ENCODE results near the gene CACNB2. TPM values are rescaled to one million over a fixed set of nuclear protein-coding genes. Genes with fewer than 3 reads are reported as not detected.
A peak's percentile ranks its signal among the peaks of the same experiment; 100 is the strongest.

The CACNB2 gene
- total RNA-seq, 1 donor from 2014 or later, result 7.6 TPM

DNA sequence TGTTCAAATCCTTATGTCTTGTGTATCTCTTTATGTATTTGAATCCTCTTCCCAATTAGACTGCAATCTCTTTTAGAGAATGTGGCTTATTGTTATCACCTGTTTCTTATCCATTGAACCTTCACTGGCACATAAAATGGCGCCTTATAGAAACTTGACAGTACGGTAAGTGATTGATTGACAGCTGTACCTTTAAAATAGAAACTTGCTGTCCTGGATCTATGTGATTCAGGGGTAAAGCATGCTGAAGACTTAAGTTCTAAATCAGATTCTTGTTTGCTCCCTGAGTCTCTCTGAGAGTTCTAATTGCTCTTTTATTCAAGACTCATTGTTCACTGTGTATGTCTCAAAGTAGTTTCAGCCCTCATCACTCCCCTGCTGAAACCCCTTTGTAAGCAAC, 91.3 kb downstream of the CACNB2 start:
- Mint-ChIP-seq H3K36me3 (no peaks in the 10 kb centered on the region), H3K27ac (no peak overlapping the region), H3K9me3 (peaks cover 3% of the 10 kb centered on the region), H3K4me3 (no peak overlapping the region), H3K4me1 (ENCODE audit: unreplicated experiment) (no peaks in the 10 kb centered on the region), H3K27me3 (peaks cover 6% of the 10 kb centered on the region)
- TF ChIP-seq CTCF (conservative IDR thresholded peaks at IDR 0.05), result no peak
- no peak for DNase-seq (ENCODE audit: extremely low spot score, unreplicated experiment)

- no peak overlapping the region for H3K27ac Mint-ChIP-seq
- no peaks in the 10 kb centered on the region for H3K36me3 Mint-ChIP-seq
- peak; percentile 57 for TF ChIP-seq CTCF (conservative IDR thresholded peaks at IDR 0.05)
- H3K9me3 Mint-ChIP-seq, result peaks cover 3% of the 10 kb centered on the region
- H3K27me3 Mint-ChIP-seq, result peaks cover 11% of the 10 kb centered on the region
- no peak overlapping the region for H3K4me3 Mint-ChIP-seq
- DNase-seq (ENCODE audit: extremely low spot score, unreplicated experiment), result no peak
- H3K4me1 Mint-ChIP-seq (ENCODE audit: unreplicated experiment), result no peaks in the 10 kb centered on the region
These were observed 93.6 kb downstream of the CACNB2 start for GRCh38 chr10:18233775-18234174.

GRCh38 chr10:18235477-18235876, 95.3 kb downstream of the CACNB2 start:
- no peak overlapping the region for H3K27ac Mint-ChIP-seq
- no peak for DNase-seq (ENCODE audit: extremely low spot score, unreplicated experiment)
- H3K36me3 Mint-ChIP-seq, result no peaks in the 10 kb centered on the region
- H3K9me3 Mint-ChIP-seq, result peaks cover 3% of the 10 kb centered on the region
- peaks cover 11% of the 10 kb centered on the region for H3K27me3 Mint-ChIP-seq
- no peak overlapping the region for H3K4me3 Mint-ChIP-seq
- TF ChIP-seq CTCF (conservative IDR thresholded peaks at IDR 0.05), result no peak
- H3K4me1 Mint-ChIP-seq (ENCODE audit: unreplicated experiment), result peaks cover 1% of the 10 kb centered on the region

- peaks cover 5% of the 10 kb centered on the region for H3K4me1 Mint-ChIP-seq (ENCODE audit: unreplicated experiment)
- H3K27ac Mint-ChIP-seq, result no peak overlapping the region
- H3K27me3 Mint-ChIP-seq, result peaks cover 11% of the 10 kb centered on the region
- H3K36me3 Mint-ChIP-seq, result no peaks in the 10 kb centered on the region
- H3K9me3 Mint-ChIP-seq, result peaks cover 3% of the 10 kb centered on the region
- no peak for DNase-seq (ENCODE audit: extremely low spot score, unreplicated experiment)
- H3K4me3 Mint-ChIP-seq, result no peak overlapping the region
- no peak for TF ChIP-seq CTCF (conservative IDR thresholded peaks at IDR 0.05)
These were observed 96.5 kb downstream of the CACNB2 start for GRCh38 chr10:18236756-18237155.

DNA sequence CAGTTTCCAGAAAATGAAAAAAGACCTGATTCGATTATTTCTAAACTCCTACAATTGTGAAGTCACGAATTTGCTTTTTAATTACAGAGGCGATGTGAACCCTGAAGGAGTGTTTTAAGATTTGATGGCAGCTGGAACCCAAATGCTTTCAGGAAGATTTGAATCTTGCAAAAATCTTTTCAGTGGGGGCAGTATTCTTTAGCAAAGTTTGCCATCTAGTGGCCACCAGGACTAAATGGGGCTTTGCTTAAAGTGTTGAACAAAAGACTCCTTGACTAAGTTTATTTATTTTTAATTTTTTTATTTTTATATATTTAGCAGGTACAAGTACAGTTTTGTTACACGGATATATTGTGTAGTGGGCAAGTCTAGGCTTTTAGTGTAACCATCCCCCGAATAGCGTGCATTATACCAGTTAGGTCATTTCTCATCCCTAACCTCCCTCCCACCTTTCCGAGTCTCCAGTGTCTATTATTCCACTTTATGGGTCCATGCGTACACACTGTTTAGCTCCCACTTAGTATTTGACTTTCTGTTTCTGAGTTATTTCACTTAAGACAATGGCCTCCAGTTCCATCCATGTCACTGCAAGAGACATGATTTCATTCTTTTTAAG, 98.8 kb downstream of the CACNB2 start:
- TF ChIP-seq CTCF (conservative IDR thresholded peaks at IDR 0.05), result peak; percentile 84
- no peak for DNase-seq (ENCODE audit: extremely low spot score, unreplicated experiment)
- Mint-ChIP-seq H3K36me3 (no peaks in the 10 kb centered on the region), H3K27me3 (peaks cover 11% of the 10 kb centered on the region), H3K9me3 (peaks cover 3% of the 10 kb centered on the region), H3K4me3 (no peak overlapping the region), H3K27ac (no peak overlapping the region), H3K4me1 (ENCODE audit: unreplicated experiment) (peaks cover 5% of the 10 kb centered on the region)
